NCI-H2227 treated with DMSO at 0.1 percent for 48 hours (cell line): ENCODE measurements around the gene PPIH.
"Not testable (repeated sequence)": the region's sequence is repeated elsewhere in the genome, so short reads cannot be mapped to it uniquely, and the experiment has no call there.

Experiments
- DNase-seq: peaks from one replicate; lab custom pipeline; 2025; lab: John Stamatoyannopoulos, UW

The PPIH gene

GRCh38 chr1:42657981-42658876 lies at the start of gene PPIH:
TSS of gene PPIH (plus strand) at chr1:42658423. CDS start at chr1:42658447, 24 bp downstream.
- peak; percentile 93 for DNase-seq

GRCh38 chr1:42613803-42614131 lies 44.5 kb upstream of the PPIH start:
- no peak for DNase-seq

- no peak for DNase-seq
Measured at GRCh38 chr1:42618866-42619265, 39.4 kb upstream of the PPIH start.

GRCh38 chr1:42620307-42620706 lies 37.9 kb upstream of the PPIH start:
- no peak for DNase-seq

GRCh38 chr1:42621180-42621579 lies 37.0 kb upstream of the PPIH start:
- not testable (repeated sequence) for DNase-seq

GRCh38 chr1:42627205-42627604 lies 31.0 kb upstream of the PPIH start:
- not testable (repeated sequence) for DNase-seq

- DNase-seq, result no peak
Measured at GRCh38 chr1:42639116-42639515, 19.1 kb upstream of the PPIH start.

GRCh38 chr1:42646056-42646455 lies 12.2 kb upstream of the PPIH start:
- DNase-seq, result no peak

- no peak for DNase-seq
Measured at GRCh38 chr1:42657201-42657600, 1.0 kb upstream of the PPIH start.

- DNase-seq, result no peak
Measured at GRCh38 chr1:42658877-42659337, 684 bp downstream of the PPIH start.

- no peak for DNase-seq
Measured at GRCh38 chr1:42660907-42661500, 2.8 kb downstream of the PPIH start.

GRCh38 chr1:42669936-42670335 lies 11.7 kb downstream of the PPIH start:
- DNase-seq, result no peak

GRCh38 chr1:42670425-42670824 lies 12.2 kb downstream of the PPIH start:
- DNase-seq, result no peak

- DNase-seq, result no peak
Measured at GRCh38 chr1:42674214-42674613, 16.0 kb downstream of the PPIH start.

GRCh38 chr1:42674682-42675081 lies 16.5 kb downstream of the PPIH start:
- no peak for DNase-seq

GRCh38 chr1:42675467-42675866 lies 17.2 kb downstream of the PPIH start:
- no peak for DNase-seq

- DNase-seq, result no peak
Measured at GRCh38 chr1:42676534-42677087, 18.4 kb downstream of the PPIH start.

GRCh38 chr1:42679364-42679983 lies 21.3 kb downstream of the PPIH start:
- no peak for DNase-seq

GRCh38 chr1:42680055-42680454 lies 21.8 kb downstream of the PPIH start:
- DNase-seq, result no peak

- DNase-seq, result peak; percentile 35
Measured at GRCh38 chr1:42680921-42681683, 22.9 kb downstream of the PPIH start.

- peak; percentile 99 for DNase-seq
Measured at GRCh38 chr1:42681741-42682483, 23.7 kb downstream of the PPIH start, which contains the start of gene YBX1. TSS of gene YBX1 (plus strand) at chr1:42682418. CDS start at chr1:42682566, 148 bp downstream.
